Fibroblast of skin of right biceps (primary cell): ENCODE measurements around the gene TBX5.

ENCODE experiments used
- DNase-seq: peaks from one replicate; pipeline ENCODE4 v3.0.0-alpha.2; 2013

TBX5 gene

GRCh38 chr12:114430306-114430705, 24.4 kb upstream of the TBX5 start:
- DNase-seq = peak; percentile 97

- peak; percentile 68 for DNase-seq
Measured at GRCh38 chr12:114425031-114425626, 19.2 kb upstream of the TBX5 start.

- peak; percentile 10 for DNase-seq
Measured at GRCh38 chr12:114420944-114421335, 15.0 kb upstream of the TBX5 start.

GRCh38 chr12:114420182-114420943, 14.4 kb upstream of the TBX5 start:
- no peak for DNase-seq

- no peak for DNase-seq
Measured at GRCh38 chr12:114416028-114416427, 10.1 kb upstream of the TBX5 start.

- no peak for DNase-seq
Measured at GRCh38 chr12:114415525-114415868, 9.6 kb upstream of the TBX5 start.

- no peak for DNase-seq
Measured at GRCh38 chr12:114414866-114415524, 9.1 kb upstream of the TBX5 start.

GRCh38 chr12:114414031-114414865, 8.3 kb upstream of the TBX5 start:
- DNase-seq = no peak

- DNase-seq = no peak
Measured at GRCh38 chr12:114412825-114413749, 7.1 kb upstream of the TBX5 start.

GRCh38 chr12:114412307-114412706, 6.4 kb upstream of the TBX5 start:
- DNase-seq = no peak

- DNase-seq = peak; percentile 46
Measured at GRCh38 chr12:114411071-114411837, 5.3 kb upstream of the TBX5 start.

GRCh38 chr12:114409852-114410600, 4.1 kb upstream of the TBX5 start:
- no peak for DNase-seq

- DNase-seq = peak; percentile 83
Measured at GRCh38 chr12:114408886-114409851, 3.2 kb upstream of the TBX5 start.

GRCh38 chr12:114408471-114408885, 2.5 kb upstream of the TBX5 start:
- DNase-seq = no peak

- peak; percentile 52 for DNase-seq
Measured at GRCh38 chr12:114407842-114408411, 2.0 kb upstream of the TBX5 start.

- DNase-seq = no peak
Measured at GRCh38 chr12:114406984-114407841, 1.3 kb upstream of the TBX5 start.

GRCh38 chr12:114406316-114406983, 506 bp upstream of the TBX5 start:
- peak; percentile 76 for DNase-seq
